Fibroblast of skin of right biceps (primary cell): ENCODE results near the gene TIMM10B.
"Not testable (repeated sequence)": the region's sequence is repeated elsewhere in the genome, so short reads cannot be mapped to it uniquely, and the experiment has no call there.

Source experiments
- DNase-seq: peaks from one replicate; pipeline ENCODE4 v3.0.0-alpha.2; 2013

The TIMM10B gene

GRCh38 chr11:6520265-6520664 lies 39.0 kb downstream of the TIMM10B start:
- no peak for DNase-seq

GRCh38 chr11:6521946-6522345 lies 40.6 kb downstream of the TIMM10B start:
- not testable (repeated sequence) for DNase-seq

- peak; percentile 81 for DNase-seq
Observed at GRCh38 chr11:6523253-6523652, 42.0 kb downstream of the TIMM10B start.

- no peak for DNase-seq
Observed at GRCh38 chr11:6526411-6527135, 45.3 kb downstream of the TIMM10B start.

GRCh38 chr11:6529266-6529665 lies 48.0 kb downstream of the TIMM10B start:
- DNase-seq, result no peak

GRCh38 chr11:6530848-6531247 lies 49.5 kb downstream of the TIMM10B start:
- no peak for DNase-seq

GRCh38 chr11:6531267-6531752 lies 50.0 kb downstream of the TIMM10B start:
- peak; percentile 37 for DNase-seq
